Heart left ventricle (tissue), 13 donors: ENCODE measurements around the gene PCSK5.

Experiments
- POLR2A ChIP-seq, 2 donors: fragments of 450-650 bp; IDR thresholded peaks; one replicate each; pipeline ENCODE4 v1.6.1; 2017; ENCODE audit warnings: antibody characterized with exemption in 2 of 2, mild to moderate bottlenecking in 2 of 2, moderate library complexity in 2 of 2
- TF ChIP-seq, protein P1 (sequence below), 12 donors: fragments of 200-600 bp; sonication (generic) in 4 of 12; IDR thresholded peaks; one replicate each; pipeline versions ENCODE4 v1.5.0 to v1.8.0; 2018 to 2022; ENCODE audit warnings: antibody characterized with exemption in 12 of 12, mild to moderate bottlenecking in 5 of 12
- donor health status: ischemic (EF 13 %, LVEDD 7.1; RV severe dilation, severe dysfunction).
- donor health status: DM: no; HTN: yes; CAD: no.
- donor health status: DM: no; HTN: no; CAD: no.
- donor health status: ischemic (EF 25% LVEDD 6.9; RV normal size, moderate dysfunction).
- donor health status: ischemic (EF 25% LVEDD 5.7; RV mildly dilated, moderate dysfunction).
- donor health status: ischemic (EF 35%, LVEDD 5.7; RV mildly dilated, moderate dysfunction).
- donor health status: nonischemic (EF 11% LVEDD 7.7; RV severe dilation, severe dysfunction).
- donor health status: DM: yes; HTN: yes; CAD: no.
- donor health status: PGD.
- donor health status: ischemic (EF 29% LVEDD 5.4; RV normal size, mild dysfunction).
- donor health status: nonischemic (EF 23%, LVEDD 6.1; RV moderate dilation, normal function).

DNA sequence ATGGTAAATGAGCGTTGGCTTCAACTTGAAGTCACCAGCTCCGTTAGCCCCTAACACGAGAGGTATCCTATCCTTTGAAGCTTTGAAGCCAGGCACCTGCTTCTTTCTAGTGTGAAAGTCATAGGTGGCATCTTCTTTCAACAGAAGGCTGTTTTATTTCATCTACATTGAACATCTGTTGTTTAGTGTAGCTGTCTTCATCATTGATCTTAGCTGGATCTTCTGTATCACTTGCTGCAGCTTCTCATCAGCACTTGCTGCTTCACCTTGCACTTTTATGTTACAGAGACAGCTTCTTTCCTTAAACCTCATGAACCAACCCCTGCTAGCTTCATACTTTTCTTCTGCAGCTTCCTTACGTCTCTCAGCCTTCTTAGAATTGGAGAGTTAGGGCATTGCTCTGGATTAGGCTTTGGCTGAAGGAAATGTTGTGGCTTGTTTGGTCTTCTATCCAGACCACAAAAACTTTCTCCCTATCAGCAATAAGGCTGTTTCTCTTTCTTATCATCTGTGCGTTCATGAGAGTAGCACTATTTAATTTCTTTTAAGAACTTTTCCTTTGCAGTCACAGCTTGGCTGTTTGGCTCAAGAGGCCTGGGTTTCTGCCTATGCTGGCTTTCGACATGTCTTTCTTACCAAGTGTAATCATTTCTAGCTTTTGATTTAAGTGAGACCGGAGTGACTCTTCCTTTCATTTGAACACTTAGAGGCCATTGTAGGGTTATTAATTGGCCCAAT is 47.2 kb downstream of the PCSK5 start:
- TF ChIP-seq, protein P1, sequence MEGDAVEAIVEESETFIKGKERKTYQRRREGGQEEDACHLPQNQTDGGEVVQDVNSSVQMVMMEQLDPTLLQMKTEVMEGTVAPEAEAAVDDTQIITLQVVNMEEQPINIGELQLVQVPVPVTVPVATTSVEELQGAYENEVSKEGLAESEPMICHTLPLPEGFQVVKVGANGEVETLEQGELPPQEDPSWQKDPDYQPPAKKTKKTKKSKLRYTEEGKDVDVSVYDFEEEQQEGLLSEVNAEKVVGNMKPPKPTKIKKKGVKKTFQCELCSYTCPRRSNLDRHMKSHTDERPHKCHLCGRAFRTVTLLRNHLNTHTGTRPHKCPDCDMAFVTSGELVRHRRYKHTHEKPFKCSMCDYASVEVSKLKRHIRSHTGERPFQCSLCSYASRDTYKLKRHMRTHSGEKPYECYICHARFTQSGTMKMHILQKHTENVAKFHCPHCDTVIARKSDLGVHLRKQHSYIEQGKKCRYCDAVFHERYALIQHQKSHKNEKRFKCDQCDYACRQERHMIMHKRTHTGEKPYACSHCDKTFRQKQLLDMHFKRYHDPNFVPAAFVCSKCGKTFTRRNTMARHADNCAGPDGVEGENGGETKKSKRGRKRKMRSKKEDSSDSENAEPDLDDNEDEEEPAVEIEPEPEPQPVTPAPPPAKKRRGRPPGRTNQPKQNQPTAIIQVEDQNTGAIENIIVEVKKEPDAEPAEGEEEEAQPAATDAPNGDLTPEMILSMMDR (IDR thresholded peaks at IDR 0.05): no peak
- no peak for TF ChIP-seq POLR2A (IDR thresholded peaks at IDR 0.05)
